ENCODE results near the gene CYP4F11.

Gene CYP4F11

DNA sequence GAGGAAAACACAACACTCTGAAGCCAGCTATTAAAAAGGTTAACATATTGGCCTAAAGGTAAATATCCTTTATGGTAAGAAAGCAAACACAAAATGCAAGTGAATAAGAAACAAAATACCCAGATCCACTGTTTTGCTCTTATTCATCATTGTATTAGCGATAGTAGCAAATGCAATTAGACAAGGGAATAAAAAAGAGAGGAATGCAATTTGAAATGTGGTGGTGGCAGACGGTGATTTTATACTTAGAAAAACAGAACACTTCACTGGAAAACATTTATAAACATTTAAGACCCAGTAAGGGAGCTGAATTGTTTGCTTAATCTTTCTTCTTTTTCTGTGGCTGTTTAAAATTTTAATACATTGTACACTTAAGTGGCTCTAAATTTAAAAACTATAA, 19.2 kb downstream of the CYP4F11 start:
- H3K27ac ChIP-seq (ENCODE audit: low read length) = no peak overlapping the region
- H4K20me1 ChIP-seq (ENCODE audit: insufficient read depth, low read length) = no peaks in the 10 kb centered on the region
- no peaks in the 10 kb centered on the region for H3K9me2 ChIP-seq (replicated peaks; ENCODE audit: insufficient read depth, low read length)
- H3K79me2 ChIP-seq (ENCODE audit: low read length) = no peaks in the 10 kb centered on the region
- H3K4me2 ChIP-seq (ENCODE audit: low read depth, low read length) = no peak overlapping the region
- no peaks in the 10 kb centered on the region for H3K36me3 ChIP-seq (replicated peaks; ENCODE audit: insufficient read depth, low read length)
- no peaks in the 10 kb centered on the region for H3K4me1 ChIP-seq (ENCODE audit: low read length)
- H3K9ac ChIP-seq (ENCODE audit: low read length) = no peak overlapping the region
- no peak for DNase-seq
- H3K9me3 ChIP-seq (replicated peaks; ENCODE audit: insufficient read depth, low read length) = 0 out of 2 replicates have a peak, but pooled peaks cover 3% of the 10 kb centered on the region
- no peak overlapping the region for H3K4me3 ChIP-seq (ENCODE audit: low read length)
- no peaks in the 10 kb centered on the region for H3F3A ChIP-seq (ENCODE audit: insufficient read depth, low read length)
- peaks cover 74% of the 10 kb centered on the region for H3K27me3 ChIP-seq (replicated peaks; ENCODE audit: insufficient read depth, low read length)
- TF ChIP-seq EZH2phosphoT487 (IDR thresholded peaks at IDR 0.05; ENCODE audit: low read length) = no peak
- no peak overlapping the region for H2AFZ ChIP-seq (ENCODE audit: low read length)

DNA sequence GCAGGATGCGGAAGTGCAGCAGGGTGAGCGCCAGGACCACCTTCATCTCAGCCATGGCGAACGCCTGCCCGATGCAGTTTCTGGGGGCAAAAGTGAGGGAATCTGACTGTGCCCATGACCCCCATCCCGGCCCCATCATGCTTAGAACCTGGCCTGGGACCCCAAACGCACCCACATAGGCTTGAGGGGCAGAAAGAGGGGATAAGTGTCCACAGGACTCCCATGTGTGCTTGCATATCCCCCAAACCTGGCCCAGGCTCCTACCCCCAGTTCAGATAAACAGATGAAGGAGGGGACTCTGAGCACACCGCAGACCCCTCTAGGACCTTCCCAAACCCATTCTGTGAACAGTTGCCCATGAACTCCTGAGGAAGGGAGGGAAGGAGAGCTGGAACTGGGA, 20.5 kb downstream of the CYP4F11 start:
- Histone ChIP-seq H3K27ac (ENCODE audit: low read length) (no peak overlapping the region), H3K4me1 (ENCODE audit: low read length) (no peaks in the 10 kb centered on the region), H2AFZ (ENCODE audit: low read length) (no peak overlapping the region), H4K20me1 (ENCODE audit: insufficient read depth, low read length) (no peaks in the 10 kb centered on the region), H3K4me3 (ENCODE audit: low read length) (no peak overlapping the region), H3F3A (ENCODE audit: insufficient read depth, low read length) (no peaks in the 10 kb centered on the region), H3K9me3 (replicated peaks; ENCODE audit: insufficient read depth, low read length) (0 out of 2 replicates have a peak, but pooled peaks cover 3% of the 10 kb centered on the region), H3K79me2 (ENCODE audit: low read length) (no peaks in the 10 kb centered on the region), H3K9me2 (replicated peaks; ENCODE audit: insufficient read depth, low read length) (no peaks in the 10 kb centered on the region), H3K4me2 (ENCODE audit: low read depth, low read length) (no peak overlapping the region), H3K27me3 (replicated peaks; ENCODE audit: insufficient read depth, low read length) (peaks cover 80% of the 10 kb centered on the region), H3K9ac (ENCODE audit: low read length) (no peak overlapping the region), H3K36me3 (replicated peaks; ENCODE audit: insufficient read depth, low read length) (no peaks in the 10 kb centered on the region)
- TF ChIP-seq EZH2phosphoT487 (IDR thresholded peaks at IDR 0.05; ENCODE audit: low read length) (no peak), EZH2 (optimal IDR thresholded peaks at IDR 0.05; ENCODE audit: low read depth, low read length) (no peak)
- TF ChIP-seq, protein P1, sequence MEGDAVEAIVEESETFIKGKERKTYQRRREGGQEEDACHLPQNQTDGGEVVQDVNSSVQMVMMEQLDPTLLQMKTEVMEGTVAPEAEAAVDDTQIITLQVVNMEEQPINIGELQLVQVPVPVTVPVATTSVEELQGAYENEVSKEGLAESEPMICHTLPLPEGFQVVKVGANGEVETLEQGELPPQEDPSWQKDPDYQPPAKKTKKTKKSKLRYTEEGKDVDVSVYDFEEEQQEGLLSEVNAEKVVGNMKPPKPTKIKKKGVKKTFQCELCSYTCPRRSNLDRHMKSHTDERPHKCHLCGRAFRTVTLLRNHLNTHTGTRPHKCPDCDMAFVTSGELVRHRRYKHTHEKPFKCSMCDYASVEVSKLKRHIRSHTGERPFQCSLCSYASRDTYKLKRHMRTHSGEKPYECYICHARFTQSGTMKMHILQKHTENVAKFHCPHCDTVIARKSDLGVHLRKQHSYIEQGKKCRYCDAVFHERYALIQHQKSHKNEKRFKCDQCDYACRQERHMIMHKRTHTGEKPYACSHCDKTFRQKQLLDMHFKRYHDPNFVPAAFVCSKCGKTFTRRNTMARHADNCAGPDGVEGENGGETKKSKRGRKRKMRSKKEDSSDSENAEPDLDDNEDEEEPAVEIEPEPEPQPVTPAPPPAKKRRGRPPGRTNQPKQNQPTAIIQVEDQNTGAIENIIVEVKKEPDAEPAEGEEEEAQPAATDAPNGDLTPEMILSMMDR (IDR thresholded peaks at IDR 0.05; ENCODE audit: low read length) = no peak
- DNase-seq = no peak

DNA sequence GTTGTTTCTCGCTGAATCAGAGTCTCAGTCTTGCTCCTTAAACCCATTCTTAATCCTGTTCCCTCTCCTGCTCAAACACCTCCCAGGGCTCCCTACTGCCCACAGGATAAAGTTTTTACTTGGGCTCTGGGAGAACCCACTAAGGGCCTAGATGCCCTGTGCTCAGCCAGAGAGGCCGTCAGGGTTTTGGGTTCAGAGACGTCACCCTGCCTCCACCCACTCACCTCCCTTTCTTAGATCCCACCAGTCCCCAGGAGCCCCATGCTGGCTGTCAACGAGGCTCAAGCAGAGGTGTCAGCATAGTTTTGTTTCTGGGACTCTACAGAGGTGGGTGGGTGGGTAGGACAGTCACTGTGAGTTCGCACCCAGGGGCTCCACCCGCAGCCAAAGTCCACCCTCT, 20.9 kb downstream of the CYP4F11 start:
- TF ChIP-seq, protein P1 (IDR thresholded peaks at IDR 0.05; ENCODE audit: low read length) = no peak
- no peak for TF ChIP-seq EZH2 (optimal IDR thresholded peaks at IDR 0.05; ENCODE audit: low read depth, low read length)
- no peak for TF ChIP-seq EZH2phosphoT487 (IDR thresholded peaks at IDR 0.05; ENCODE audit: low read length)

DNA sequence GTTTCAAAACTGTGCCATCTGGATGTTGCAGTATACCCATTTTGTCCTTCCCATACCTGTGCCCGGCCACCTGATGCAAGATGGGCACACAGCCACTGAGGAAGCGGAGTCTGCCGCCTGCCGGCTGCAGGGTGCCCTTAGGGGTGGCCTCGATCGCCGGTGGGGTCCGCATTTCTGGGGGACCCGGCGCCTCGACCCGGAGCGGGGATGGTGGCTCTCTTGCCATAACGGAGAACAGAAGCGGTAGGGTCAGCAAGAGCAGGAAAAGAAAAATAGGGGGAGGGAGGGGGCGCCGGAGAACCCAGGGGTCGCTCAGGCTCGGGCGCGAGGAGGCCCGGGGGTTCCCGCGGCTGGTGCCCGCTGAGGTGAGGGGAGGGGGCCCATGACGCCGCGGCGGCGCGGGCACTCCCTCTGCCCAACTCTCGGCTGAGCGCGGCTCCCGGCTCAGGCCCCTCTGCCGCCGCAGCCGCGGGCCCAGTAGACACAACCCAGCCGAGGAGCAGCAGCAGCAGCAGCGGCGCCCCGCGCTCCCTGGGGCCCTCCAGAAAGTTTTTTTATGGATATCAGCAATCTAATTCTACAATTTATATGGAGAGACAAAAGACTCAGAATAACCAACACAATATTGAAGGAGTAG, 22.6 kb downstream of the CYP4F11 start:
- Histone ChIP-seq H3K9me2 (replicated peaks; ENCODE audit: insufficient read depth, low read length) (no peaks in the 10 kb centered on the region), H3K9ac (ENCODE audit: low read length) (no peak overlapping the region), H3F3A (ENCODE audit: insufficient read depth, low read length) (no peaks in the 10 kb centered on the region), H3K79me2 (ENCODE audit: low read length) (no peaks in the 10 kb centered on the region), H3K9me3 (replicated peaks; ENCODE audit: insufficient read depth, low read length) (0 out of 2 replicates have a peak, but pooled peaks cover 3% of the 10 kb centered on the region), H3K36me3 (replicated peaks; ENCODE audit: insufficient read depth, low read length) (no peaks in the 10 kb centered on the region), H3K4me2 (ENCODE audit: low read depth, low read length) (no peak overlapping the region), H3K4me1 (ENCODE audit: low read length) (no peaks in the 10 kb centered on the region), H3K27me3 (replicated peaks; ENCODE audit: insufficient read depth, low read length) (peaks cover 95% of the 10 kb centered on the region), H4K20me1 (ENCODE audit: insufficient read depth, low read length) (no peaks in the 10 kb centered on the region), H3K27ac (ENCODE audit: low read length) (no peak overlapping the region), H3K4me3 (ENCODE audit: low read length) (no peak overlapping the region), H2AFZ (ENCODE audit: low read length) (no peak overlapping the region)
- TF ChIP-seq, protein P1 (IDR thresholded peaks at IDR 0.05; ENCODE audit: low read length) = no peak
- TF ChIP-seq EZH2 (optimal IDR thresholded peaks at IDR 0.05; ENCODE audit: low read depth, low read length) = no peak
- TF ChIP-seq EZH2phosphoT487 (IDR thresholded peaks at IDR 0.05; ENCODE audit: low read length) = no peak
- no peak for DNase-seq

More for the DNA sequence above, 20.9 kb downstream of the CYP4F11 start:
- no peak overlapping the region for H3K9ac ChIP-seq (ENCODE audit: low read length)
- no peaks in the 10 kb centered on the region for H3K36me3 ChIP-seq (replicated peaks; ENCODE audit: insufficient read depth, low read length)
- 0 out of 2 replicates have a peak, but pooled peaks cover 3% of the 10 kb centered on the region for H3K9me3 ChIP-seq (replicated peaks; ENCODE audit: insufficient read depth, low read length)
- no peak overlapping the region for H3K27ac ChIP-seq (ENCODE audit: low read length)
- no peak overlapping the region for H2AFZ ChIP-seq (ENCODE audit: low read length)
- no peaks in the 10 kb centered on the region for H3K9me2 ChIP-seq (replicated peaks; ENCODE audit: insufficient read depth, low read length)
- peaks cover 80% of the 10 kb centered on the region for H3K27me3 ChIP-seq (replicated peaks; ENCODE audit: insufficient read depth, low read length)
- no peak for DNase-seq
- no peaks in the 10 kb centered on the region for H3F3A ChIP-seq (ENCODE audit: insufficient read depth, low read length)
- H3K4me2 ChIP-seq (ENCODE audit: low read depth, low read length) = no peak overlapping the region
- H3K79me2 ChIP-seq (ENCODE audit: low read length) = no peaks in the 10 kb centered on the region
- H3K4me1 ChIP-seq (ENCODE audit: low read length) = no peaks in the 10 kb centered on the region
- H3K4me3 ChIP-seq (ENCODE audit: low read length) = no peak overlapping the region
- H4K20me1 ChIP-seq (ENCODE audit: insufficient read depth, low read length) = no peaks in the 10 kb centered on the region
